ENCODE data around the gene VPS72.
"Not testable (repeated sequence)": the region's sequence is repeated elsewhere in the genome, so short reads cannot be mapped to it uniquely, and the experiment has no call there.

The VPS72 gene

GRCh38 chr1:151196292-151196800 lies 6.3 kb upstream of the VPS72 start:
- no peak overlapping the region for H3K4me3 ChIP-seq (ENCODE audit: low read depth, low read length)
- TF ChIP-seq, protein P1, sequence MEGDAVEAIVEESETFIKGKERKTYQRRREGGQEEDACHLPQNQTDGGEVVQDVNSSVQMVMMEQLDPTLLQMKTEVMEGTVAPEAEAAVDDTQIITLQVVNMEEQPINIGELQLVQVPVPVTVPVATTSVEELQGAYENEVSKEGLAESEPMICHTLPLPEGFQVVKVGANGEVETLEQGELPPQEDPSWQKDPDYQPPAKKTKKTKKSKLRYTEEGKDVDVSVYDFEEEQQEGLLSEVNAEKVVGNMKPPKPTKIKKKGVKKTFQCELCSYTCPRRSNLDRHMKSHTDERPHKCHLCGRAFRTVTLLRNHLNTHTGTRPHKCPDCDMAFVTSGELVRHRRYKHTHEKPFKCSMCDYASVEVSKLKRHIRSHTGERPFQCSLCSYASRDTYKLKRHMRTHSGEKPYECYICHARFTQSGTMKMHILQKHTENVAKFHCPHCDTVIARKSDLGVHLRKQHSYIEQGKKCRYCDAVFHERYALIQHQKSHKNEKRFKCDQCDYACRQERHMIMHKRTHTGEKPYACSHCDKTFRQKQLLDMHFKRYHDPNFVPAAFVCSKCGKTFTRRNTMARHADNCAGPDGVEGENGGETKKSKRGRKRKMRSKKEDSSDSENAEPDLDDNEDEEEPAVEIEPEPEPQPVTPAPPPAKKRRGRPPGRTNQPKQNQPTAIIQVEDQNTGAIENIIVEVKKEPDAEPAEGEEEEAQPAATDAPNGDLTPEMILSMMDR (IDR thresholded peaks at IDR 0.05; ENCODE audit: low read depth, low read length): peak; percentile 13; the same call in 1 of the 2 replicates

DNA sequence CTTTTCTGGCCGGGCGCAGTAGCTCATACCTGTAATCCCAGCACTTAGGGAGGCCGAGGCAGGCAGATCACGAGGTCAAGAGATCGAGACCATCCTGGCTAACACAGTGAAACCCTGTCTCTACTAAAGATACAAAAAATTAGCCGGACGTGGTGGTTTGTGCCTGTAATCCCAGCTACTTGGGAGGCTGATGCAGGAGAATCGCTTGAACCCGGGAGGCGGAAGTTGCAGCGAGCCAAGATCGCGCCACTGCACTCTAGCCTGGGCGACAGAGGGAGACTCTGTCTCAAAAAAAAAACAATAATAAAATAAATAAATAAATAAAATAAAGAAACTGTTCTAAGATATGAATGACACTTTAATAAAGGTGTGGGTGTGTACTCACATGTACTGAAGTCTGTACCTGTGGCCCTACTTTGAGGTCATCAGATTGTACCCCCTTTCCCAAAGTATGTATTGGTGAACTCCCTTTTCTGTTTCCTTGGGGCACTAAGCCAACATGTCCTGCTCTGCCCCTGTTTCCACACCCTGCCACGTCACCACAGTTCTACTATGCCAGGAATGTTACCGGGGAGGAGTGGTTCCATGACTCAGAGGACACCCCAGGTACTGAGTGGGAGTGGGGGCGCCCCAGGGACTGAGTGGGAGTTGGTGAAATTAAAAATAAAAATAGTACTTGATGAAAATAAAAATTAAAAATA lies 5.0 kb upstream of the VPS72 start:
- H3K4me3 ChIP-seq (ENCODE audit: low read depth, low read length): not testable (repeated sequence)

GRCh38 chr1:151193856-151194255 lies 3.9 kb upstream of the VPS72 start:
- TF ChIP-seq, protein P1 (IDR thresholded peaks at IDR 0.05; ENCODE audit: low read depth, low read length): no peak
- no peak overlapping the region for H3K4me3 ChIP-seq (ENCODE audit: low read depth, low read length)

GRCh38 chr1:151193304-151193703 lies 3.3 kb upstream of the VPS72 start:
- H3K4me3 ChIP-seq (ENCODE audit: low read depth, low read length): no peak overlapping the region

GRCh38 chr1:151192047-151192446 lies 2.0 kb upstream of the VPS72 start:
- no peak overlapping the region for H3K4me3 ChIP-seq (ENCODE audit: low read depth, low read length)
- TF ChIP-seq, protein P1 (IDR thresholded peaks at IDR 0.05; ENCODE audit: low read depth, low read length): no peak

More at GRCh38 chr1:151193304-151193703, 3.3 kb upstream of the VPS72 start:
- TF ChIP-seq, protein P1 (IDR thresholded peaks at IDR 0.05; ENCODE audit: low read depth, low read length): no peak

- peak overlapping the region; percentile 74 for H3K4me3 ChIP-seq (ENCODE audit: low read depth, low read length)
Observed at GRCh38 chr1:151188667-151189066, 1.3 kb downstream of the VPS72 start.

- TF ChIP-seq, protein P1 (IDR thresholded peaks at IDR 0.05; ENCODE audit: low read depth, low read length): no peak
- H3K4me3 ChIP-seq (ENCODE audit: low read depth, low read length): no peak overlapping the region
Observed at GRCh38 chr1:151187205-151187604, 2.8 kb downstream of the VPS72 start.

- H3K4me3 ChIP-seq (ENCODE audit: low read depth, low read length): no peak overlapping the region
- TF ChIP-seq, protein P1 (IDR thresholded peaks at IDR 0.05; ENCODE audit: low read depth, low read length): no peak
Observed at GRCh38 chr1:151184211-151184610, 5.8 kb downstream of the VPS72 start.
